Type B pancreatic cell (in vitro differentiated cells): ENCODE data around the gene RAD51B. TPM values are rescaled to one million over a fixed set of nuclear protein-coding genes. Genes with fewer than 3 reads are reported as not detected.
A peak's percentile ranks its signal among the peaks of the same experiment; 100 is the strongest.

Experiments
- DNase-seq: peaks from one replicate; pipeline ENCODE4 v3.0.0; 2021; ENCODE audit warnings: mixed read lengths; ENCODE audit not compliant: unreplicated experiment; ENCODE audit errors: extremely low spot score
- H3K27ac Mint-ChIP-seq: 2 replicates; pipeline ENCODE4 v1.8.0; 2021; ENCODE audit warnings: mild to moderate bottlenecking, mixed read lengths
- H3K27me3 Mint-ChIP-seq: 2 replicates; pipeline ENCODE4 v1.8.0; 2021; ENCODE audit warnings: mixed read lengths
- H3K36me3 Mint-ChIP-seq: 2 replicates; pipeline ENCODE4 v1.8.0; 2021; ENCODE audit warnings: mixed read lengths
- H3K4me1 Mint-ChIP-seq: one replicate; pipeline ENCODE4 v1.8.0; 2021; ENCODE audit warnings: mixed read lengths; ENCODE audit not compliant: unreplicated experiment
- H3K4me3 Mint-ChIP-seq: 2 replicates; pipeline ENCODE4 v1.8.0; 2021; ENCODE audit warnings: mild to moderate bottlenecking, mixed read lengths
- H3K9me3 Mint-ChIP-seq: 2 replicates; pipeline ENCODE4 v1.8.0; 2021; ENCODE audit warnings: mixed read lengths
- total RNA-seq: library from RNA; stranded (reverse); gene quantifications from 2 replicates; pipeline ENCODE4 v1.2.1, GENCODE V29; 2021; ENCODE audit warnings: low replicate concordance
- TF ChIP-seq, protein P1 (sequence below): fragments of 200-600 bp; sonication (generic); conservative IDR thresholded peaks from 2 replicates; pipeline ENCODE4 v1.5.0; 2021; ENCODE audit warnings: antibody characterized with exemption, mild to moderate bottlenecking

The RAD51B gene
- total RNA-seq, 1 donor from 2014 or later: 27.3 TPM

DNA sequence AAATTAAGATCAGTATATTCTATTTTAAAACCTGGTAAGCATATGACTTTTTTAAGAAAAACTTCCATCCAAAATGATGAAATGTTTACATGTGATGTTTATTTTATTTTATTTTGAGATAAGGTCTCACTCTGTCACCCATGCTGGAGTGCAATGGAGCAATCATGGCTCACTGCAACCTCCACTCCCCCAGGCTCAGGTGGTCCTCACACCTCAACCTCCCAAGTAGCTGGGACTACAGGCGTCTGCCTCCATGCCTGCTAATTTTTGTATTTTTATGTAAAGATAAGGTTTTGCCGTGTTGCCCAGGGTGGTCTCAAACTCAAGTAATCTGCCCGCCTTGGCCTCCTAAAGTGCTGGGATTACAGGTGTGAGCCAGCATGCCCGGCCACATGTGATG lies 831.5 kb downstream of the RAD51B start:
- Mint-ChIP-seq H3K4me1 (peaks cover 52% of the 10 kb centered on the region), H3K27ac (no peak overlapping the region), H3K27me3 (no peaks in the 10 kb centered on the region), H3K36me3 (peaks cover 9% of the 10 kb centered on the region), H3K4me3 (no peak overlapping the region), H3K9me3 (peaks cover 11% of the 10 kb centered on the region)
- DNase-seq: no peak
- TF ChIP-seq, protein P1, sequence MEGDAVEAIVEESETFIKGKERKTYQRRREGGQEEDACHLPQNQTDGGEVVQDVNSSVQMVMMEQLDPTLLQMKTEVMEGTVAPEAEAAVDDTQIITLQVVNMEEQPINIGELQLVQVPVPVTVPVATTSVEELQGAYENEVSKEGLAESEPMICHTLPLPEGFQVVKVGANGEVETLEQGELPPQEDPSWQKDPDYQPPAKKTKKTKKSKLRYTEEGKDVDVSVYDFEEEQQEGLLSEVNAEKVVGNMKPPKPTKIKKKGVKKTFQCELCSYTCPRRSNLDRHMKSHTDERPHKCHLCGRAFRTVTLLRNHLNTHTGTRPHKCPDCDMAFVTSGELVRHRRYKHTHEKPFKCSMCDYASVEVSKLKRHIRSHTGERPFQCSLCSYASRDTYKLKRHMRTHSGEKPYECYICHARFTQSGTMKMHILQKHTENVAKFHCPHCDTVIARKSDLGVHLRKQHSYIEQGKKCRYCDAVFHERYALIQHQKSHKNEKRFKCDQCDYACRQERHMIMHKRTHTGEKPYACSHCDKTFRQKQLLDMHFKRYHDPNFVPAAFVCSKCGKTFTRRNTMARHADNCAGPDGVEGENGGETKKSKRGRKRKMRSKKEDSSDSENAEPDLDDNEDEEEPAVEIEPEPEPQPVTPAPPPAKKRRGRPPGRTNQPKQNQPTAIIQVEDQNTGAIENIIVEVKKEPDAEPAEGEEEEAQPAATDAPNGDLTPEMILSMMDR: no peak

DNA sequence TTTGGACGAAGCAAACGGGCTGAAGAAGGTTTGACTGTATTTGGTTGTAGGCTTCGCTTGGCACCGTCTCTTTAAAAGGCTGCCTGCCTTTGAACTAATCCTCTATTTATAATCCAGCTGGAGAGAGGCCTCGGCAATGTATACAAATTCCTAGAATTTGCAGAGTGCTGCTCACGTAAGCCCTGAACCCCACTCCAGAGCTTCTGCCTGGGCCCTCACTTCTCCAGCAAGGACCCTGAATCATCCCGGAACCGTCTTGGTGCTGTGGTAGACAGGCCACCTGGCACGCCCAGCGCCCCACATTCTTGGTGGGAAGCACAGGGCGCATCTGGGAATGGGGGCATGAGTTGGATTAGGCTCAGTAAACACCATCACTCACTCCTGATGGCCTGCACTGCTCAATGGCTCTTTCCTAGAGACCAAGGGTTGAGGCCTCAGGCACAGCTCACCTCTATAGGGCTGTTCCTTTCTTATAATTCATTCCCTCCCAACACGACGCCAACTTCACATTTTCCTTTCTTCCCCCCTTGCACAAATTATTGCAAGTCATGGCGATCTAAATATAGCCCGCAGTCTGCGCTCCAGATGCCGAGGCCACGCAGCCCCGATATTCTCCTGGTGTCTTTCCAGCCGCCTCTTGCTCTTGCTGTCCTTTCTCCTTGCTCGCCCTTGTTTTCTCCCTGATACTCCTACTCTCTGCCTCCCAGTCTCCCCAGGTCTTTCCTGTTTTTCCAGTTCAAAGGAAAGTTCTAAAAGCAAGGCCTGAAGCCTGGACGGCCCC lies 832.3 kb downstream of the RAD51B start:
- H3K4me3 Mint-ChIP-seq: no peak overlapping the region
- TF ChIP-seq, protein P1: no peak
- DNase-seq: no peak
- peaks cover 11% of the 10 kb centered on the region for H3K9me3 Mint-ChIP-seq
- peak overlapping the region; percentile 71 for H3K27ac Mint-ChIP-seq
- peaks cover 45% of the 10 kb centered on the region for H3K4me1 Mint-ChIP-seq
- H3K27me3 Mint-ChIP-seq: no peaks in the 10 kb centered on the region
- peaks cover 9% of the 10 kb centered on the region for H3K36me3 Mint-ChIP-seq

DNA sequence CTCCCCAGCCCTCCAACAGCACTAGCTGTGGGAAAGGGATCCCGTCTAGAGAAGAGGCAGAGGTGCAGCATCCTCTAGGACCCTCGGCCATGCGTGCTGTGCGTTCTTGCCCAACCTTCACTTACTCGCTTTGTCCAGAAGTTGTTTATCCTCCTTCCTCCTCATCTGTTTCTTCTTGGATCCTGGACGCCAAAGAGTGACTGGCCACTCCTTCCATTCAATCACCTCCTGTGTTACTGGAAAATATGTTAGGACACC lies 832.8 kb downstream of the RAD51B start:
- no peak for DNase-seq
- Mint-ChIP-seq H3K9me3 (peaks cover 11% of the 10 kb centered on the region), H3K27me3 (no peaks in the 10 kb centered on the region), H3K4me3 (no peak overlapping the region), H3K27ac (peak overlapping the region; percentile 71), H3K4me1 (peaks cover 45% of the 10 kb centered on the region), H3K36me3 (peaks cover 9% of the 10 kb centered on the region)
- TF ChIP-seq, protein P1: no peak

DNA sequence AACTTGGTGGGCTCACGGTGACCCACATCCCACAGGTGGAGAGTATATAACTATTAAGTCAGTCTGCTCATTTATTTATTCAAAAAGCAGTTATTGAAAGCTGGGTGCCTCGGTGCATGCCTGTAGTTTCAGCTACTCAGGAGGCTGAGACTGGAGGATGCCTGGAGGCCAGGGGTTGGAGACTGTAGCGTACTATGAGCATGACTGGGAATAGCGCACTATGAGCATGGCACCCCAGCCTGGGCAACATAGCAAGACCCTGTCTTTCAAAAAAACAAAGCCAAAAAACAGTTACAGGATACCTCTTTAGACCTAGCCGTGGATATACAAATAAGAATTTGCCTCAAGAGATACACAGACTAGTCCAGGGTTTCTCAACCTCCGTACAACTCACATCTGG lies 833.5 kb downstream of the RAD51B start:
- Mint-ChIP-seq H3K27me3 (no peaks in the 10 kb centered on the region), H3K4me1 (peaks cover 45% of the 10 kb centered on the region), H3K4me3 (no peak overlapping the region), H3K36me3 (peaks cover 9% of the 10 kb centered on the region), H3K27ac (peak overlapping the region; percentile 11), H3K9me3 (peaks cover 11% of the 10 kb centered on the region)
- TF ChIP-seq, protein P1: no peak
- DNase-seq: no peak

DNA sequence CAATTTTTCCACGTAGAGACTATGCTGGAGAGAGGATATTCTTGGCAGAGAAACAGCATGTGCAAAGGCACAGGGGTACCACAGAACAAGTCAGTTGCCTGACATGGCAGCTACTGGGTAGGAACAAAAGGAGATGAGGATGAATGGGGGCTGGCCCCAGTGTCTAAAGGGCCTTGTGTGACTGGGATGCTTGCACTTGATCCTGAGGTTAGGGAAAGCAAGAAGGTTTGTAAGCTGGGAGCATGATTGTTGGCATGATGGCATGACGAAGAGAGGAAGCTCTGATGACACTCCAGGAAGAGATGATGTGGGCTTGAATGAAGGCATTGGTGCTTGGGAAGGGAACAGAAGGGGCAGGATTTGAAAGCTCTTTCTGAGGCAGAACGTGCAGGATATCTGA lies 834.2 kb downstream of the RAD51B start:
- TF ChIP-seq, protein P1: no peak
- DNase-seq: no peak
- Mint-ChIP-seq H3K36me3 (peaks cover 9% of the 10 kb centered on the region), H3K27ac (peak overlapping the region; percentile 11), H3K27me3 (no peaks in the 10 kb centered on the region), H3K9me3 (peaks cover 11% of the 10 kb centered on the region), H3K4me3 (no peak overlapping the region), H3K4me1 (peaks cover 49% of the 10 kb centered on the region)
